Suprapubic skin (tissue), 4 donors: Measurements from ENCODE around the gene PTPRN2.

ENCODE experiments used
- POLR2A ChIP-seq, 2 donors: fragments of 450-650 bp; IDR thresholded peaks; one replicate each; pipeline ENCODE4 v1.6.1; 2017; ENCODE audit warnings: antibody characterized with exemption in 2 of 2, mild to moderate bottlenecking in 2 of 2, moderate library complexity in 2 of 2
- POLR2AphosphoS5 ChIP-seq, 3 donors: sonication (generic); formaldehyde crosslinking; IDR thresholded peaks; one replicate each; pipeline ENCODE4 v1.6.1; 2017; ENCODE audit warnings: antibody characterized with exemption in 3 of 3
- TF ChIP-seq, protein P1 (sequence below), 2 donors: fragments of 200-600 bp in 1 of 2; fragments of 450-650 bp in 1 of 2; sonication (generic) in 1 of 2; IDR thresholded peaks; one replicate each; pipeline ENCODE4 v1.5.1; 2016 to 2019; ENCODE audit warnings: antibody characterized with exemption in 2 of 2, mild to moderate bottlenecking in 1 of 2, moderate library complexity in 1 of 2

DNA sequence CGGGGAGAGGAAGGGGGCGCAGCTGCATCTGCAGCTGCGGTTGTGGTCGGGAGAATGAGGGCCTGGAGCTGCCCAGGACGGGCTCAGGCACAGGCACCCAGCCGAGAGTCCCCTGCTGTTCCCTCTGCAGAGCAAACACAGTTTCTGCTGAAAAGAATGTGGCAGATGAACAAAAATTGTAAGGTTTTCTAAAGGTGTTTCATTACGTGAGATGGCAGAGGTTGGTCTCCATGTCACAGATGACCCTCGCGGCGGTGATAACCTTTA is 794.6 kb downstream of the PTPRN2 start:
- TF ChIP-seq POLR2A (IDR thresholded peaks at IDR 0.05) (no peak), POLR2AphosphoS5 (IDR thresholded peaks at IDR 0.05) (no peak)
- TF ChIP-seq, protein P1, sequence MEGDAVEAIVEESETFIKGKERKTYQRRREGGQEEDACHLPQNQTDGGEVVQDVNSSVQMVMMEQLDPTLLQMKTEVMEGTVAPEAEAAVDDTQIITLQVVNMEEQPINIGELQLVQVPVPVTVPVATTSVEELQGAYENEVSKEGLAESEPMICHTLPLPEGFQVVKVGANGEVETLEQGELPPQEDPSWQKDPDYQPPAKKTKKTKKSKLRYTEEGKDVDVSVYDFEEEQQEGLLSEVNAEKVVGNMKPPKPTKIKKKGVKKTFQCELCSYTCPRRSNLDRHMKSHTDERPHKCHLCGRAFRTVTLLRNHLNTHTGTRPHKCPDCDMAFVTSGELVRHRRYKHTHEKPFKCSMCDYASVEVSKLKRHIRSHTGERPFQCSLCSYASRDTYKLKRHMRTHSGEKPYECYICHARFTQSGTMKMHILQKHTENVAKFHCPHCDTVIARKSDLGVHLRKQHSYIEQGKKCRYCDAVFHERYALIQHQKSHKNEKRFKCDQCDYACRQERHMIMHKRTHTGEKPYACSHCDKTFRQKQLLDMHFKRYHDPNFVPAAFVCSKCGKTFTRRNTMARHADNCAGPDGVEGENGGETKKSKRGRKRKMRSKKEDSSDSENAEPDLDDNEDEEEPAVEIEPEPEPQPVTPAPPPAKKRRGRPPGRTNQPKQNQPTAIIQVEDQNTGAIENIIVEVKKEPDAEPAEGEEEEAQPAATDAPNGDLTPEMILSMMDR (IDR thresholded peaks at IDR 0.05) = no peak
